ENCODE measurements around the gene NDFIP2. TPM values are rescaled to one million over a fixed set of nuclear protein-coding genes. Genes with fewer than 3 reads are reported as not detected.

Gene NDFIP2
- total RNA-seq, 3 donors from 2014 or later: 248 to 281 (median 274) TPM

- Mint-ChIP-seq H3K4me1 (ENCODE audit: low read depth) (peaks cover 78% of the 10 kb centered on the region), H3K9me3 (peaks cover 6% of the 10 kb centered on the region), H3K36me3 (ENCODE audit: insufficient read depth) (peaks cover 26% of the 10 kb centered on the region), H3K27me3 (ENCODE audit: low read depth) (no peaks in the 10 kb centered on the region), H3K4me3 (peak overlapping the region; percentile 52)
- ATAC-seq (no peak), DNase-seq (no peak)
Observed at GRCh38 chr13:79492918-79493594, 12.1 kb downstream of the NDFIP2 start.

- DNase-seq: no peak
- Mint-ChIP-seq H3K9me3 (no peaks in the 10 kb centered on the region), H3K36me3 (ENCODE audit: insufficient read depth) (peaks cover 25% of the 10 kb centered on the region), H3K4me1 (ENCODE audit: low read depth) (peaks cover 84% of the 10 kb centered on the region), H3K27me3 (ENCODE audit: low read depth) (no peaks in the 10 kb centered on the region), H3K4me3 (peak overlapping the region; percentile 33)
- ATAC-seq: no peak
Observed at GRCh38 chr13:79496188-79496587, 15.2 kb downstream of the NDFIP2 start.

GRCh38 chr13:79497064-79497463, 16.1 kb downstream of the NDFIP2 start:
- peaks cover 84% of the 10 kb centered on the region for H3K4me1 Mint-ChIP-seq (ENCODE audit: low read depth)
- DNase-seq (no peak), ATAC-seq (no peak)
- peaks cover 23% of the 10 kb centered on the region for H3K36me3 Mint-ChIP-seq (ENCODE audit: insufficient read depth)
- no peaks in the 10 kb centered on the region for H3K9me3 Mint-ChIP-seq
- no peaks in the 10 kb centered on the region for H3K27me3 Mint-ChIP-seq (ENCODE audit: low read depth)
- no peak overlapping the region for H3K4me3 Mint-ChIP-seq

GRCh38 chr13:79497852-79498251, 16.9 kb downstream of the NDFIP2 start:
- H3K4me3 Mint-ChIP-seq: no peak overlapping the region
- H3K36me3 Mint-ChIP-seq (ENCODE audit: insufficient read depth): peaks cover 22% of the 10 kb centered on the region
- H3K9me3 Mint-ChIP-seq: no peaks in the 10 kb centered on the region
- H3K27me3 Mint-ChIP-seq (ENCODE audit: low read depth): no peaks in the 10 kb centered on the region
- peaks cover 84% of the 10 kb centered on the region for H3K4me1 Mint-ChIP-seq (ENCODE audit: low read depth)
- ATAC-seq: no peak
- no peak for DNase-seq

- Mint-ChIP-seq H3K4me1 (ENCODE audit: low read depth) (peaks cover 84% of the 10 kb centered on the region), H3K27me3 (ENCODE audit: low read depth) (no peaks in the 10 kb centered on the region), H3K4me3 (peak overlapping the region; percentile 10), H3K36me3 (ENCODE audit: insufficient read depth) (peaks cover 19% of the 10 kb centered on the region), H3K9me3 (no peaks in the 10 kb centered on the region)
- ATAC-seq (peak; percentile 15 to 39), DNase-seq (no peak)
Observed at GRCh38 chr13:79500829-79501228, 19.9 kb downstream of the NDFIP2 start.

- DNase-seq (no peak), ATAC-seq (peak; percentile 77 to 81)
- peak overlapping the region; percentile 7 for H3K4me3 Mint-ChIP-seq
- no peaks in the 10 kb centered on the region for H3K9me3 Mint-ChIP-seq
- H3K27me3 Mint-ChIP-seq (ENCODE audit: low read depth): no peaks in the 10 kb centered on the region
- peaks cover 16% of the 10 kb centered on the region for H3K36me3 Mint-ChIP-seq (ENCODE audit: insufficient read depth)
- peaks cover 82% of the 10 kb centered on the region for H3K4me1 Mint-ChIP-seq (ENCODE audit: low read depth)
Observed at GRCh38 chr13:79501538-79502232, 20.7 kb downstream of the NDFIP2 start.

- Mint-ChIP-seq H3K4me1 (ENCODE audit: low read depth) (peaks cover 75% of the 10 kb centered on the region), H3K36me3 (ENCODE audit: insufficient read depth) (peaks cover 14% of the 10 kb centered on the region), H3K27me3 (ENCODE audit: low read depth) (no peaks in the 10 kb centered on the region), H3K4me3 (no peak overlapping the region), H3K9me3 (no peaks in the 10 kb centered on the region)
- DNase-seq: no peak
- ATAC-seq: no peak
Observed at GRCh38 chr13:79502859-79503468, 22.0 kb downstream of the NDFIP2 start.

- H3K4me1 Mint-ChIP-seq (ENCODE audit: low read depth): peaks cover 77% of the 10 kb centered on the region
- no peak for ATAC-seq
- peaks cover 11% of the 10 kb centered on the region for H3K36me3 Mint-ChIP-seq (ENCODE audit: insufficient read depth)
- no peak for DNase-seq
- no peaks in the 10 kb centered on the region for H3K27me3 Mint-ChIP-seq (ENCODE audit: low read depth)
- H3K4me3 Mint-ChIP-seq: no peak overlapping the region
- H3K9me3 Mint-ChIP-seq: no peaks in the 10 kb centered on the region
Observed at GRCh38 chr13:79503473-79504017, 22.6 kb downstream of the NDFIP2 start.

GRCh38 chr13:79508224-79508961, 27.4 kb downstream of the NDFIP2 start:
- H3K9me3 Mint-ChIP-seq: no peaks in the 10 kb centered on the region
- H3K27me3 Mint-ChIP-seq (ENCODE audit: low read depth): no peaks in the 10 kb centered on the region
- peaks cover 41% of the 10 kb centered on the region for H3K4me1 Mint-ChIP-seq (ENCODE audit: low read depth)
- no peak for DNase-seq
- H3K4me3 Mint-ChIP-seq: no peak overlapping the region
- no peak for ATAC-seq
- peaks cover 11% of the 10 kb centered on the region for H3K36me3 Mint-ChIP-seq (ENCODE audit: insufficient read depth)

- ATAC-seq (no peak), DNase-seq (no peak)
- Mint-ChIP-seq H3K4me1 (ENCODE audit: low read depth) (peaks cover 28% of the 10 kb centered on the region), H3K9me3 (no peaks in the 10 kb centered on the region), H3K27me3 (ENCODE audit: low read depth) (no peaks in the 10 kb centered on the region), H3K4me3 (no peak overlapping the region), H3K36me3 (ENCODE audit: insufficient read depth) (peaks cover 12% of the 10 kb centered on the region)
Observed at GRCh38 chr13:79511611-79512010, 30.7 kb downstream of the NDFIP2 start.

GRCh38 chr13:79512950-79513349, 32.0 kb downstream of the NDFIP2 start:
- Mint-ChIP-seq H3K36me3 (ENCODE audit: insufficient read depth) (peaks cover 12% of the 10 kb centered on the region), H3K4me1 (ENCODE audit: low read depth) (peaks cover 33% of the 10 kb centered on the region), H3K27me3 (ENCODE audit: low read depth) (no peaks in the 10 kb centered on the region), H3K9me3 (no peaks in the 10 kb centered on the region), H3K4me3 (no peak overlapping the region)
- ATAC-seq (no peak), DNase-seq (no peak)

GRCh38 chr13:79516595-79516994, 35.6 kb downstream of the NDFIP2 start:
- Mint-ChIP-seq H3K27me3 (ENCODE audit: low read depth) (no peaks in the 10 kb centered on the region), H3K9me3 (no peaks in the 10 kb centered on the region), H3K4me3 (no peak overlapping the region), H3K4me1 (ENCODE audit: low read depth) (peaks cover 29% of the 10 kb centered on the region), H3K36me3 (ENCODE audit: insufficient read depth) (peaks cover 11% of the 10 kb centered on the region)
- ATAC-seq: no peak
- DNase-seq: no peak

- Mint-ChIP-seq H3K36me3 (ENCODE audit: insufficient read depth) (peaks cover 14% of the 10 kb centered on the region), H3K4me1 (ENCODE audit: low read depth) (peaks cover 23% of the 10 kb centered on the region), H3K27me3 (ENCODE audit: low read depth) (no peaks in the 10 kb centered on the region), H3K9me3 (no peaks in the 10 kb centered on the region), H3K4me3 (no peak overlapping the region)
- DNase-seq: no peak
- ATAC-seq: no peak
Observed at GRCh38 chr13:79519255-79519654, 38.3 kb downstream of the NDFIP2 start.

- no peaks in the 10 kb centered on the region for H3K9me3 Mint-ChIP-seq
- no peaks in the 10 kb centered on the region for H3K27me3 Mint-ChIP-seq (ENCODE audit: low read depth)
- ATAC-seq: peak; percentile 53 to 73
- no peak for DNase-seq
- H3K4me1 Mint-ChIP-seq (ENCODE audit: low read depth): peaks cover 18% of the 10 kb centered on the region
- H3K4me3 Mint-ChIP-seq: no peak overlapping the region
- peaks cover 14% of the 10 kb centered on the region for H3K36me3 Mint-ChIP-seq (ENCODE audit: insufficient read depth)
Observed at GRCh38 chr13:79522583-79522982, 41.6 kb downstream of the NDFIP2 start.

Measured in activated T-cell treated with anti-CD3 and anti-CD28 coated beads, Interleukin-2, amount 50 U/mL, for 4 hours (primary cell).